BE2C (cell line): Measurements from ENCODE around the gene GIGYF1.
"Not testable (repeated sequence)": the region's sequence is repeated elsewhere in the genome, so short reads cannot be mapped to it uniquely, and the experiment has no call there.

Experiments
- DNase-seq: peaks from one replicate; pipeline ENCODE4 v3.0.0-alpha.2; 2020
- H3K27me3 ChIP-seq: fragments of 250-450 bp; sonication (Bioruptor Pico); 2 replicates; pipeline ENCODE4 v1.5.1; 2020; ENCODE audit warnings: mild to moderate bottlenecking
- H3K36me3 ChIP-seq: fragments of 250-450 bp; sonication (Bioruptor Pico); 2 replicates; pipeline ENCODE4 v1.5.1; 2020; ENCODE audit warnings: mild to moderate bottlenecking
- H3K4me1 ChIP-seq: fragments of 250-450 bp; sonication (Bioruptor Pico); 2 replicates; pipeline ENCODE4 v1.5.1; 2020
- H3K4me3 ChIP-seq: 2 replicates; pipeline ENCODE4 v1.5.1; 2011; ENCODE audit warnings: low read depth, low read length
- H3K9me3 ChIP-seq: fragments of 250-450 bp; sonication (Bioruptor Pico); 2 replicates; pipeline ENCODE4 v1.5.1; 2020
- TF ChIP-seq, protein P1 (sequence below): IDR thresholded peaks from 2 replicates; pipeline ENCODE4 v1.5.1; 2012; ENCODE audit warnings: mild to moderate bottlenecking, low read depth, low read length

The GIGYF1 gene

DNA sequence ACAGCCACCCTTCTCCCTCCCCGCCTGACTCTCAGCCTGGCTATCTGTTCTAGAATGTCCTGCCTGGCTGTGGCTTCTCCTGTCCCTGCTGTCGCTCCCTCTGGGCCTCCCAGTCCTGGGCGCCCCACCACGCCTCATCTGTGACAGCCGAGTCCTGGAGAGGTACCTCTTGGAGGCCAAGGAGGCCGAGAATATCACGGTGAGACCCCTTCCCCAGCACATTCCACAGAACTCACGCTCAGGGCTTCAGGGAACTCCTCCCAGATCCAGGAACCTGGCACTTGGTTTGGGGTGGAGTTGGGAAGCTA is 27.4 kb upstream of the GIGYF1 start:
- H3K27me3 ChIP-seq: peaks cover 62% of the 10 kb centered on the region
- H3K4me1 ChIP-seq: no peaks in the 10 kb centered on the region
- TF ChIP-seq, protein P1, sequence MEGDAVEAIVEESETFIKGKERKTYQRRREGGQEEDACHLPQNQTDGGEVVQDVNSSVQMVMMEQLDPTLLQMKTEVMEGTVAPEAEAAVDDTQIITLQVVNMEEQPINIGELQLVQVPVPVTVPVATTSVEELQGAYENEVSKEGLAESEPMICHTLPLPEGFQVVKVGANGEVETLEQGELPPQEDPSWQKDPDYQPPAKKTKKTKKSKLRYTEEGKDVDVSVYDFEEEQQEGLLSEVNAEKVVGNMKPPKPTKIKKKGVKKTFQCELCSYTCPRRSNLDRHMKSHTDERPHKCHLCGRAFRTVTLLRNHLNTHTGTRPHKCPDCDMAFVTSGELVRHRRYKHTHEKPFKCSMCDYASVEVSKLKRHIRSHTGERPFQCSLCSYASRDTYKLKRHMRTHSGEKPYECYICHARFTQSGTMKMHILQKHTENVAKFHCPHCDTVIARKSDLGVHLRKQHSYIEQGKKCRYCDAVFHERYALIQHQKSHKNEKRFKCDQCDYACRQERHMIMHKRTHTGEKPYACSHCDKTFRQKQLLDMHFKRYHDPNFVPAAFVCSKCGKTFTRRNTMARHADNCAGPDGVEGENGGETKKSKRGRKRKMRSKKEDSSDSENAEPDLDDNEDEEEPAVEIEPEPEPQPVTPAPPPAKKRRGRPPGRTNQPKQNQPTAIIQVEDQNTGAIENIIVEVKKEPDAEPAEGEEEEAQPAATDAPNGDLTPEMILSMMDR: no peak
- DNase-seq: no peak
- no peaks in the 10 kb centered on the region for H3K9me3 ChIP-seq
- no peak overlapping the region for H3K4me3 ChIP-seq
- H3K36me3 ChIP-seq: no peaks in the 10 kb centered on the region

DNA sequence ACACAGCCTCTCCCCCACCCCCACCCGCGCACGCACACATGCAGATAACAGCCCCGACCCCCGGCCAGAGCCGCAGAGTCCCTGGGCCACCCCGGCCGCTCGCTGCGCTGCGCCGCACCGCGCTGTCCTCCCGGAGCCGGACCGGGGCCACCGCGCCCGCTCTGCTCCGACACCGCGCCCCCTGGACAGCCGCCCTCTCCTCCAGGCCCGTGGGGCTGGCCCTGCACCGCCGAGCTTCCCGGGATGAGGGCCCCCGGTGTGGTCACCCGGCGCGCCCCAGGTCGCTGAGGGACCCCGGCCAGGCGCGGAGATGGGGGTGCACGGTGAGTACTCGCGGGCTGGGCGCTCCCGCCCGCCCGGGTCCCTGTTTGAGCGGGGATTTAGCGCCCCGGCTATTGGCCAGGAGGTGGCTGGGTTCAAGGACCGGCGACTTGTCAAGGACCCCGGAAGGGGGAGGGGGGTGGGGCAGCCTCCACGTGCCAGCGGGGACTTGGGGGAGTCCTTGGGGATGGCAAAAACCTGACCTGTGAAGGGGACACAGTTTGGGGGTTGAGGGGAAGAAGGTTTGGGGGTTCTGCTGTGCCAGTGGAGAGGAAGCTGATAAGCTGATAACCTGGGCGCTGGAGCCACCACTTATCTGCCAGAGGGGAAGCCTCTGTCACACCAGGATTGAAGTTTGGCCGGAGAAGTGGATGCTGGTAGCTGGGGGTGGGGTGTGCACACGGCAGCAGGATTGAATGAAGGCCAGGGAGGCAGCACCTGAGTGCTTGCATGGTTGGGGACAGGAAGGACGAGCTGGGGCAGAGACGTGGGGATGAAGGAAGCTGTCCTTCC is 26.8 kb upstream of the GIGYF1 start:
- no peak for DNase-seq
- no peak overlapping the region for H3K4me3 ChIP-seq
- peaks cover 61% of the 10 kb centered on the region for H3K27me3 ChIP-seq
- H3K4me1 ChIP-seq: no peaks in the 10 kb centered on the region
- no peaks in the 10 kb centered on the region for H3K36me3 ChIP-seq
- TF ChIP-seq, protein P1: no peak
- no peaks in the 10 kb centered on the region for H3K9me3 ChIP-seq

DNA sequence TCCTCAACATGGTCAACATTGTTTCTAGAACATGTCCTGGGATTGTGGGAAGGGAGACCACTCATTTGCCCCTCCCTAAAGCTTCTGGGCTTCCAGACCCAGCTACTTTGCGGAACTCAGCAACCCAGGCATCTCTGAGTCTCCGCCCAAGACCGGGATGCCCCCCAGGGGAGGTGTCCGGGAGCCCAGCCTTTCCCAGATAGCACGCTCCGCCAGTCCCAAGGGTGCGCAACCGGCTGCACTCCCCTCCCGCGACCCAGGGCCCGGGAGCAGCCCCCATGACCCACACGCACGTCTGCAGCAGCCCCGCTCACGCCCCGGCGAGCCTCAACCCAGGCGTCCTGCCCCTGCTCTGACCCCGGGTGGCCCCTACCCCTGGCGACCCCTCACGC is 26.2 kb upstream of the GIGYF1 start, which contains the start of gene EPO:
Gene EPO, plus strand, starts transcription at position 190 of the 392 bp plus-strand sequence. CDS start 513 bp downstream, outside the sequence.
- Histone ChIP-seq H3K36me3 (no peaks in the 10 kb centered on the region), H3K27me3 (peaks cover 57% of the 10 kb centered on the region), H3K4me1 (no peaks in the 10 kb centered on the region), H3K9me3 (no peaks in the 10 kb centered on the region), H3K4me3 (no peak within 1 kb of the TSS)
- no peak for DNase-seq
- TF ChIP-seq, protein P1: no peak

DNA sequence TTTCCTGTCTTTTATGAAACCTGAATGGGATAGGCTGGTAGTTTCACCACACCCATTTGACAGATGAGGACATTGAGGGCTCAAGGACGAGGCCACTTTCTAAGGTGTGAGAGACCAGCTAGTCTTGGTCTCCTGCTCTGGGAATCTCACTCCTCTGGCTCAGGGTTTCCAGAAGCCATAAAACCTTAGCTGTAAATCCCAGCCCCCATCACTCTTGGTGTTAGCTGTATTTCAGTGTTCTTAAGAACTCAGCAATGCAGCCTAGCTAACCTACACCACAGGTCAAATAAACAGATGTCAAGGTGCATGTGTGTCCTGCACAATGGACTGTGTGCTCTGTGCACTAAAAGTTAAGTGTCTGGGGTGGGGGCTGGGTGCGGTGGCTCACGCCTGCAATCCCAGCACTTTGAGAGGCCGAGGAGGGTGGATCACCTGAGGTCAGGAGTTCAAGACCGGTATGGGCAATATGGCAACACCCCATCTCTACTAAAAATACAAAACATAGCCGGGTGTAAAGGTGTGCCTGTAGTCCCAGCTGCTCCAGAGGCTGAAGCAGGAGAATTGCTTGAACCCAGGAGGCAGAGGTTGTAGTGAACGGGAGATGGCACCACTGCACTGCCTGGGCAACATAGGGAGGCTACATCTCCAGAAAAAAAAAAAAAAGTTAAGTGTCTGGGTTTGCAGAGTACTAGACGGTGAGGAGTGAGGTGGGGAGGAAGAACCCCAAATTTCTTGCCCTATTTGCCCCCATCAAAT is 25.7 kb upstream of the GIGYF1 start:
- DNase-seq: no peak
- Histone ChIP-seq H3K4me1 (no peaks in the 10 kb centered on the region), H3K4me3 (no peak overlapping the region), H3K27me3 (peaks cover 54% of the 10 kb centered on the region), H3K36me3 (no peaks in the 10 kb centered on the region), H3K9me3 (no peaks in the 10 kb centered on the region)
- TF ChIP-seq, protein P1: 0 out of 2 replicates have a peak, but pooled peaks have one; percentile 7

DNA sequence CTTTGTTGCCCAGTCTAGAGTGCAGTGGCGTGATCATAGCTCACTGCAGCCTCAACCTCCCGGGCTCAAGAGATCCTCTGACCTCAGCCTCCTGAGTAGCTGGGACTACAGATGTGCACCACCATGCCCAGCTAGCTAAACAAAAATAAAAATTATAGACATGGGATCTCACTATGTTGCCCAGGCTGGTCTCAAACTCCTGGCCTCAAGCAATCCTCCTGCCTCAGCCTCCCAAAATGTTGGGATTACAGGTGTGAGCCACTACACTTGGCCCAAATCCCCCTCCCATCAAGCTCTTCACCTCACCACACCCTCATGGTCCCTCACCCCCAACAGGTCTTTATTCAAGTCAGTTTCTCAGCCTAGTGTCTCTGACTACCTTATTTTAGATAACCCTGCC is 23.0 kb upstream of the GIGYF1 start:
- H3K36me3 ChIP-seq, H3K4me1 ChIP-seq, H3K9me3 ChIP-seq, H3K4me3 ChIP-seq, DNase-seq: not testable (repeated sequence)
- peaks cover 30% of the 10 kb centered on the region for H3K27me3 ChIP-seq

DNA sequence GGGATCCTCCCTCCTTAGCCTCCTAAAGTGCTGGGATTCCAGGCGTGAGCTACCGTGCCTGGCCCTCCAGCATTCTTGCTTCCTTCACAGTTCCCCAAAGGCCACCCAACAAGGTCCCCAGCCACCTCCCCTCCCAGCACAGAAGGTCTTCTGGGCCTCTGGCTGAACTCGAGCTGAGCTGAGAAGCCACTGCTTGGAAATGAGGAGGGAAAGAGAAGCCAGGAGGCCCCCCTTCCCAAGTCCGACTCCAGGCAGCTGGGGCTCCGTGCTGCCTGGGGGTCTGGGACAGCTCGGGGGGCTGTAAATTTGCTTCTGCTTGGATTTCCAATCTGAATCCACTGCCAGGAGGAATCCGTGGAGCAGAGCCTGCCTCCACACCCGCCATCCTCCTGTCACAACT is 20.7 kb upstream of the GIGYF1 start:
- no peaks in the 10 kb centered on the region for H3K9me3 ChIP-seq
- H3K4me1 ChIP-seq: no peaks in the 10 kb centered on the region
- H3K36me3 ChIP-seq: no peaks in the 10 kb centered on the region
- TF ChIP-seq, protein P1: no peak
- H3K4me3 ChIP-seq: no peak overlapping the region
- DNase-seq: no peak
- peaks cover 9% of the 10 kb centered on the region for H3K27me3 ChIP-seq
